AG04450 (cell line): ENCODE measurements around the gene C1R. TPM values are rescaled to one million over a fixed set of nuclear protein-coding genes. Genes with fewer than 3 reads are reported as not detected.

Experiments used
- CTCF ChIA-PET: fragments of 300-600, 350-600 bp; formaldehyde crosslinking; extraction: SDS; loops from one replicate; lab custom pipeline; 2022; ENCODE audit warnings: antibody characterized with exemption, inconsistent platforms; lab: Charles Lee
- POLR2A ChIA-PET: fragments of 350-600 bp; formaldehyde crosslinking; extraction: SDS; loops from one replicate; lab custom pipeline; 2021; ENCODE audit warnings: antibody characterized with exemption, inconsistent platforms; lab: Yijun Ruan, JAX
- DNase-seq: peaks from one replicate; pipeline ENCODE4 v3.0.0-alpha.2; 2011; ENCODE audit warnings: low read depth, low spot score
- H3K27ac ChIP-seq: one replicate; pipeline ENCODE4 v1.5.1; 2012; ENCODE audit warnings: low read depth, low read length, control low read depth
- H3K27me3 ChIP-seq: one replicate; pipeline ENCODE4 v1.6.0; 2012; ENCODE audit warnings: low read length; ENCODE audit not compliant: control insufficient read depth, insufficient read depth
- H3K4me3 ChIP-seq: 2 replicates; pipeline ENCODE4 v1.5.1; 2011; ENCODE audit warnings: mild to moderate bottlenecking, low read depth, low read length, control low read depth
- H3K9me3 ChIP-seq: 2 replicates; pipeline ENCODE4 v1.5.1; 2012; ENCODE audit warnings: low read length; ENCODE audit not compliant: control insufficient read depth, insufficient read depth
- polyA plus RNA-seq: library from polyadenylated mRNA; depleted of rRNA; stranded (reverse); fragments of >200 nt; gene quantifications from 2 replicates; pipeline ENCODE4 v1.2.3, GENCODE V29; 2011; rRNA removed
- small RNA-seq: library from RNA; depleted of rRNA; stranded (forward); fragments of <200 nt; gene quantifications from one replicate; pipeline ENCODE3, GENCODE V24; 2012; ENCODE audit warnings: low read depth; ENCODE audit not compliant: insufficient read length
- TF ChIP-seq, protein P1 (sequence below): IDR thresholded peaks from 2 replicates; pipeline ENCODE4 v1.5.1; 2011; ENCODE audit warnings: low read depth, low read length, control low read depth, inconsistent platforms

Gene C1R
- polyA plus RNA-seq, 1 experiment = 617 TPM

DNA sequence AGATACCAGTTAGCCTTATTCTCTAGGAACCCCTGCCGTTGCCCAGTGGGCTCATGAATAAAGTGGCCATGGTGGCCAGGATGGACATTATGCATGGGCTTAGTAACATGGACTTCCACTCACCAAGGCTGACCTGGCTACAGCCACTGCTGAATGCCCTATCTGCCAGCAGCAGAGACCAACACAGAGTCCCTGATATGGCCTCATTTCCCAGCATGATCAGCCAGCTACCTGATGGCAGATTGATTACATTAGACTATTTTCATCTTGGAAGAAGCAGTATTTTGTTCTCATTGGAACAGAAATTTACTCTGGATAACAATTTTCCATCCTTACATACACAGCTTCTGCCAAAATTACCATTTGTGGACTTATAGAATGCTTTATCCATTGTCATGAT, 57.8 kb downstream of the C1R start:
- POLR2A ChIA-PET = no interaction called here
- CTCF ChIA-PET = no interaction called here
- no peak overlapping the region for H3K27ac ChIP-seq
- no peak for DNase-seq
- TF ChIP-seq, protein P1, sequence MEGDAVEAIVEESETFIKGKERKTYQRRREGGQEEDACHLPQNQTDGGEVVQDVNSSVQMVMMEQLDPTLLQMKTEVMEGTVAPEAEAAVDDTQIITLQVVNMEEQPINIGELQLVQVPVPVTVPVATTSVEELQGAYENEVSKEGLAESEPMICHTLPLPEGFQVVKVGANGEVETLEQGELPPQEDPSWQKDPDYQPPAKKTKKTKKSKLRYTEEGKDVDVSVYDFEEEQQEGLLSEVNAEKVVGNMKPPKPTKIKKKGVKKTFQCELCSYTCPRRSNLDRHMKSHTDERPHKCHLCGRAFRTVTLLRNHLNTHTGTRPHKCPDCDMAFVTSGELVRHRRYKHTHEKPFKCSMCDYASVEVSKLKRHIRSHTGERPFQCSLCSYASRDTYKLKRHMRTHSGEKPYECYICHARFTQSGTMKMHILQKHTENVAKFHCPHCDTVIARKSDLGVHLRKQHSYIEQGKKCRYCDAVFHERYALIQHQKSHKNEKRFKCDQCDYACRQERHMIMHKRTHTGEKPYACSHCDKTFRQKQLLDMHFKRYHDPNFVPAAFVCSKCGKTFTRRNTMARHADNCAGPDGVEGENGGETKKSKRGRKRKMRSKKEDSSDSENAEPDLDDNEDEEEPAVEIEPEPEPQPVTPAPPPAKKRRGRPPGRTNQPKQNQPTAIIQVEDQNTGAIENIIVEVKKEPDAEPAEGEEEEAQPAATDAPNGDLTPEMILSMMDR = no peak
- H3K4me3 ChIP-seq = no peak overlapping the region
- peaks cover 19% of the 10 kb centered on the region for H3K27me3 ChIP-seq
- peaks cover 3% of the 10 kb centered on the region; the same call in 1 of the 2 replicates for H3K9me3 ChIP-seq

DNA sequence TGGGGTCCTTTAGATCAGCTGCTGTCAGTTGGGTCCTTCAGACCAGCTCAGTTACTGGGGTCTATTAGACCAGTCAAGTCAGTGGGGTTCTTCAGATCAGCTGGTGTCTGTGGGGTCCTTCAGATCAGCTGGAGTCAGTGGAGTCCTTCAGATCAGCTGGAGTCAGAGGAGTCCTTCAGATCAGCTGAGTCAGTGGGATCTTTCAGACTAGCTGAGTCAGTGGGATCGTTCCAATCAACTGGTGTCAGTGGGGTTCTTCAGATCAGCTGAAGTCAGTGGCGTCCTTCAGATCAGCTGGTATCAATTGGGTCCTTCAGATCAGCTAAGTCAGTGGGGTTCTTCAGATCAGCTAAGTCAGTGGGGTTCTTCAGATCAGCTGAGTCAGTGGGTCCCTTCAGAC, 59.3 kb downstream of the C1R start:
- ChIA-PET POLR2A (no interaction called here), CTCF (interaction anchor here (0.6 to 0.9 kb wide), 2 partner anchors 10 to 349 kb away, joined by 3 read pairs; no protein-coding TSS in a partner anchor)

DNA sequence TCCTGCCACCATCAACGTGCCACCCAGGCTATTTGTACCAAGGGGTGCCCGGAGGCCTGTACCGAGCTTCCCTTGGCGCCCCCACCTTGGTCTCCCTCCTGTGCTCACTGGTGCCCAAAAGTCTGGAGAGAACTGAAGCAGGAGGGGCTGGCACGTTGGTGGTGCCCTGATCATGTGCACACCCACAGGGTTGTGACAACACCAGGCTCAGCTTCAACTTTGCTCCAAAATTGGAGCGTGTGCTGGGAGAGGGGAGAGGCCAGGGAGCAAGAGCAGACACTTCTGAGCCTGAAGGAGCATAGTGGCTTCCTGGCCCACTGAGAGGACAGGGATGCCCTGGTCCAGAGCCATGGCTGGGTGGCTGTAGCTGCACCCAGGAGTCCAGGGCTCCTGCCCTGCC, 60.9 kb downstream of the C1R start:
- Histone ChIP-seq H3K9me3 (no peaks in the 10 kb centered on the region; the same call in 1 of the 2 replicates), H3K4me3 (no peak overlapping the region), H3K27ac (no peak overlapping the region), H3K27me3 (peaks cover 16% of the 10 kb centered on the region)
- no peak for DNase-seq
- ChIA-PET CTCF (no interaction called here), POLR2A (no interaction called here)
- TF ChIP-seq, protein P1 = no peak

More for the DNA sequence above, 59.3 kb downstream of the C1R start:
- H3K27ac ChIP-seq = no peak overlapping the region
- H3K4me3 ChIP-seq = no peak overlapping the region
- H3K27me3 ChIP-seq = peaks cover 16% of the 10 kb centered on the region
- DNase-seq = no peak
- TF ChIP-seq, protein P1 = no peak
- H3K9me3 ChIP-seq = no peaks in the 10 kb centered on the region; the same call in 1 of the 2 replicates

Small RNAs within 50 kb of the gene (small RNA-seq; reads per million reads assigned to genes)
- not detected for gene AC006512.1
- not detected for gene RNU6-485P

Other genes with a start within 250 kb of the C1R start
- 11.6 and 12.5 TPM in 2 replicates for gene CDCA3, start 241.2 kb downstream of the C1R start, polyA plus RNA-seq
- gene USP5, start 240.3 kb downstream of the C1R start, polyA plus RNA-seq = 47.1 and 54.8 TPM in 2 replicates
- gene TPI1, start 224.9 kb downstream of the C1R start, polyA plus RNA-seq = 1,246 and 1,347 TPM in 2 replicates
- gene SPSB2, start 219.1 kb downstream of the C1R start, polyA plus RNA-seq = 2.6 and 3.7 TPM in 2 replicates
- gene LRRC23, start 187.6 kb downstream of the C1R start, polyA plus RNA-seq = 10.4 and 10.6 TPM in 2 replicates
- gene ENO2, start 177.9 kb downstream of the C1R start, polyA plus RNA-seq = 25.4 and 27.5 TPM in 2 replicates
- 11.2 and 21.4 TPM in 2 replicates for gene ATN1, start 164.5 kb downstream of the C1R start, polyA plus RNA-seq
- not detected in 2 replicates for gene RNU7-1, start 148.6 kb downstream of the C1R start, polyA plus RNA-seq
- gene C12orf57, start 148.4 kb downstream of the C1R start, polyA plus RNA-seq = 359 and 425 TPM in 2 replicates
- 0.07 and 0.10 TPM in 2 replicates for gene PTPN6, start 141.1 kb downstream of the C1R start, polyA plus RNA-seq
- gene PHB2, start 121.8 kb downstream of the C1R start, polyA plus RNA-seq = 242 and 255 TPM in 2 replicates
- 46.1 and 47.8 TPM in 2 replicates for gene EMG1, start 121.5 kb downstream of the C1R start, polyA plus RNA-seq
- 36.0 and 37.6 TPM in 2 replicates for gene LPCAT3, start 74.0 kb downstream of the C1R start, polyA plus RNA-seq
- gene C1S, start 31.7 kb downstream of the C1R start, polyA plus RNA-seq = 406 and 458 TPM in 2 replicates
- gene C1RL, start 16.8 kb upstream of the C1R start, polyA plus RNA-seq = 45.3 and 58.7 TPM in 2 replicates
- 0.25 and 0.36 TPM in 2 replicates for gene RBP5, start 36.4 kb upstream of the C1R start, polyA plus RNA-seq
- gene CLSTN3, start 37.9 kb upstream of the C1R start, polyA plus RNA-seq = 22.3 and 25.3 TPM in 2 replicates
- 13.8 and 15.5 TPM in 2 replicates for gene PEX5, start 97.2 kb upstream of the C1R start, polyA plus RNA-seq
- not detected in 2 replicates for gene ACSM4, start 211.6 kb upstream of the C1R start, polyA plus RNA-seq